GM04503 (cell line): ENCODE data around the gene TTLL11.
"Not testable (repeated sequence)": the region's sequence is repeated elsewhere in the genome, so short reads cannot be mapped to it uniquely, and the experiment has no call there.

Experiments
- DNase-seq: peaks from one replicate; pipeline ENCODE4 v3.0.0-alpha.2; 2012; ENCODE audit warnings: low read depth

Gene TTLL11

GRCh38 chr9:122084026-122084675, 9.0 kb downstream of the TTLL11 start:
- DNase-seq: no peak

- no peak for DNase-seq
Observed at GRCh38 chr9:122080986-122081385, 12.1 kb downstream of the TTLL11 start.

- DNase-seq: no peak
Observed at GRCh38 chr9:122078557-122078956, 14.6 kb downstream of the TTLL11 start.

GRCh38 chr9:122076773-122077172, 16.3 kb downstream of the TTLL11 start:
- DNase-seq: no peak

- no peak for DNase-seq
Observed at GRCh38 chr9:122076117-122076516, 17.0 kb downstream of the TTLL11 start.

GRCh38 chr9:122075135-122076030, 17.7 kb downstream of the TTLL11 start:
- DNase-seq: no peak

GRCh38 chr9:122071715-122072114, 21.4 kb downstream of the TTLL11 start:
- DNase-seq: no peak

GRCh38 chr9:122070728-122071515, 22.2 kb downstream of the TTLL11 start:
- DNase-seq: no peak

GRCh38 chr9:122066680-122067079, 26.4 kb downstream of the TTLL11 start:
- DNase-seq: not testable (repeated sequence)

GRCh38 chr9:122065923-122066629, 27.0 kb downstream of the TTLL11 start:
- DNase-seq: no peak

GRCh38 chr9:122060481-122060880, 32.6 kb downstream of the TTLL11 start:
- no peak for DNase-seq

GRCh38 chr9:122059955-122060324, 33.2 kb downstream of the TTLL11 start:
- no peak for DNase-seq

- no peak for DNase-seq
Observed at GRCh38 chr9:122059214-122059954, 33.7 kb downstream of the TTLL11 start.

GRCh38 chr9:122058709-122059108, 34.4 kb downstream of the TTLL11 start:
- no peak for DNase-seq

GRCh38 chr9:122058051-122058450, 35.1 kb downstream of the TTLL11 start:
- no peak for DNase-seq

GRCh38 chr9:122057211-122057610, 35.9 kb downstream of the TTLL11 start:
- no peak for DNase-seq

GRCh38 chr9:122056484-122056883, 36.6 kb downstream of the TTLL11 start:
- DNase-seq: no peak

GRCh38 chr9:122055701-122056100, 37.4 kb downstream of the TTLL11 start:
- no peak for DNase-seq

GRCh38 chr9:122053567-122054350, 39.3 kb downstream of the TTLL11 start:
- peak; percentile 76 for DNase-seq

GRCh38 chr9:122053064-122053463, 40.0 kb downstream of the TTLL11 start:
- no peak for DNase-seq
